Measurements from ENCODE around the gene GRIPAP1.

The GRIPAP1 gene

GRCh38 chrX:49002091-49002935, at the start of gene GRIPAP1:
Gene GRIPAP1, minus strand, starts transcription at chrX:49002264. Its CDS starts 35 bp downstream, at chrX:49002229.
- peak; percentile 74 for DNase-seq

- no peak for DNase-seq
Observed at GRCh38 chrX:49043987-49044281, 41.9 kb upstream of the GRIPAP1 start.

- peak; percentile 97 for DNase-seq
Observed at GRCh38 chrX:49043220-49043986, 41.3 kb upstream of the GRIPAP1 start, which contains the start of gene TFE3. Gene TFE3, minus strand, starts transcription at chrX:49043357. Its CDS starts 131 bp downstream, at chrX:49043226.

GRCh38 chrX:49042581-49043219, 40.6 kb upstream of the GRIPAP1 start:
- DNase-seq = no peak

GRCh38 chrX:49041744-49042580, 39.9 kb upstream of the GRIPAP1 start:
- no peak for DNase-seq

- DNase-seq = no peak
Observed at GRCh38 chrX:49040376-49040955, 38.4 kb upstream of the GRIPAP1 start.

GRCh38 chrX:49039598-49040375, 37.7 kb upstream of the GRIPAP1 start:
- no peak for DNase-seq

- DNase-seq = no peak
Observed at GRCh38 chrX:49037883-49038475, 35.9 kb upstream of the GRIPAP1 start.

- no peak for DNase-seq
Observed at GRCh38 chrX:49030283-49030682, 28.2 kb upstream of the GRIPAP1 start.

- no peak for DNase-seq
Observed at GRCh38 chrX:49029876-49030275, 27.8 kb upstream of the GRIPAP1 start.

- no peak for DNase-seq
Observed at GRCh38 chrX:49019599-49020249, 17.7 kb upstream of the GRIPAP1 start.

- DNase-seq = no peak
Observed at GRCh38 chrX:49019050-49019449, 17.0 kb upstream of the GRIPAP1 start.

- no peak for DNase-seq
Observed at GRCh38 chrX:49003696-49004095, 1.6 kb upstream of the GRIPAP1 start.

- DNase-seq = no peak
Observed at GRCh38 chrX:49001521-49002090, 458 bp downstream of the GRIPAP1 start.

GRCh38 chrX:49000636-49001035, 1.4 kb downstream of the GRIPAP1 start:
- DNase-seq = no peak

- DNase-seq = no peak
Observed at GRCh38 chrX:48999030-48999429, 3.0 kb downstream of the GRIPAP1 start.

GRCh38 chrX:48998391-48998790, 3.7 kb downstream of the GRIPAP1 start:
- DNase-seq = no peak

- DNase-seq = no peak
Observed at GRCh38 chrX:48997865-48998264, 4.2 kb downstream of the GRIPAP1 start.

GRCh38 chrX:48997455-48997854, 4.6 kb downstream of the GRIPAP1 start:
- no peak for DNase-seq

- no peak for DNase-seq
Observed at GRCh38 chrX:48996969-48997368, 5.1 kb downstream of the GRIPAP1 start.
